BJ (cell line): ENCODE results near the gene ESPNL. TPM values are rescaled to one million over a fixed set of nuclear protein-coding genes. Genes with fewer than 3 reads are reported as not detected.

Experiments used
- CTCF ChIA-PET: fragments of 350-600 bp; formaldehyde crosslinking; extraction: SDS; loops from one replicate; lab custom pipeline; 2021; ENCODE audit warnings: antibody characterized with exemption, inconsistent platforms; lab: Yijun Ruan, JAX
- POLR2A ChIA-PET: fragments of 300-600 bp; sonication (Branson Sonifier 250); formaldehyde crosslinking; extraction: SDS; loops from one replicate; lab custom pipeline; 2021; ENCODE audit warnings: antibody characterized with exemption; lab: Charles Lee
- DNase-seq: peaks from one replicate; pipeline ENCODE4 v3.0.0-alpha.2; 2011; ENCODE audit warnings: low read depth
- H3K27me3 ChIP-seq: 2 replicates; pipeline ENCODE4 v1.6.0; 2011; ENCODE audit warnings: low read length; ENCODE audit not compliant: control insufficient read depth, insufficient read depth
- H3K36me3 ChIP-seq: 2 replicates; pipeline ENCODE4 v1.5.1; 2011; ENCODE audit warnings: low read length; ENCODE audit not compliant: control insufficient read depth, insufficient read depth
- H3K4me3 ChIP-seq: 2 replicates; pipeline ENCODE4 v1.5.1; 2011; ENCODE audit warnings: low read depth, mild to moderate bottlenecking, control low read depth, low read length
- polyA plus RNA-seq: library from polyadenylated mRNA; depleted of rRNA; stranded (reverse); fragments of >200 nt; gene quantifications from 2 replicates; pipeline ENCODE4 v1.2.3, GENCODE V29; 2011; rRNA removed
- TF ChIP-seq, protein P1 (sequence below): IDR thresholded peaks from 2 replicates; pipeline ENCODE4 v1.5.1; 2011; ENCODE audit warnings: low read depth, mild to moderate bottlenecking, control low read depth, inconsistent platforms, low read length, moderate library complexity; ENCODE audit not compliant: insufficient read depth

ESPNL gene
- polyA plus RNA-seq, 1 experiment = 2.1 TPM

DNA sequence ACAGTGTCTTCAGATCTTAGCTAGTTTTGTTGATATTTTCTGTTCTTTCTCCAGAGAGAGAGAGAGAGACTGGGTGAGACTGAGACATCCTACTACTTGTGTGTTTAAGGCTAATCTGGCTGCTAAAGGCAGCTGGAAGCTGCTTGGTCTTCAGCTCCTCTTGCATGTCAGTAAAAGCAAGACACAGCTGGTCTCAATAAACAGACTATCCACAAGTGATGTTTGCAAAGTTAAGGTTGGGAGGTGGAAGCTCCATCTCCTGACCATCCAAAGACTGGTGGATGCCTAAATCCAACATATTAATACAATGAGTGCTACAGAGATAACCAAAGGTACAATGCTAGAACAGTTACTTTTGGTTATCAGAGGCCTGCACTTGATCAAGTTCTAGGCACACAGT is 76.5 kb downstream of the ESPNL start:
- H3K27me3 ChIP-seq = no peaks in the 10 kb centered on the region
- peaks cover 21% of the 10 kb centered on the region for H3K36me3 ChIP-seq
- H3K4me3 ChIP-seq = no peak overlapping the region
- ChIA-PET POLR2A (no interaction called here), CTCF (interaction anchor here (1.1 to 1.3 kb wide), 2 partner anchors 40 to 318 kb away, joined by 3 to 4 read pairs; no protein-coding TSS in a partner anchor)
- TF ChIP-seq, protein P1, sequence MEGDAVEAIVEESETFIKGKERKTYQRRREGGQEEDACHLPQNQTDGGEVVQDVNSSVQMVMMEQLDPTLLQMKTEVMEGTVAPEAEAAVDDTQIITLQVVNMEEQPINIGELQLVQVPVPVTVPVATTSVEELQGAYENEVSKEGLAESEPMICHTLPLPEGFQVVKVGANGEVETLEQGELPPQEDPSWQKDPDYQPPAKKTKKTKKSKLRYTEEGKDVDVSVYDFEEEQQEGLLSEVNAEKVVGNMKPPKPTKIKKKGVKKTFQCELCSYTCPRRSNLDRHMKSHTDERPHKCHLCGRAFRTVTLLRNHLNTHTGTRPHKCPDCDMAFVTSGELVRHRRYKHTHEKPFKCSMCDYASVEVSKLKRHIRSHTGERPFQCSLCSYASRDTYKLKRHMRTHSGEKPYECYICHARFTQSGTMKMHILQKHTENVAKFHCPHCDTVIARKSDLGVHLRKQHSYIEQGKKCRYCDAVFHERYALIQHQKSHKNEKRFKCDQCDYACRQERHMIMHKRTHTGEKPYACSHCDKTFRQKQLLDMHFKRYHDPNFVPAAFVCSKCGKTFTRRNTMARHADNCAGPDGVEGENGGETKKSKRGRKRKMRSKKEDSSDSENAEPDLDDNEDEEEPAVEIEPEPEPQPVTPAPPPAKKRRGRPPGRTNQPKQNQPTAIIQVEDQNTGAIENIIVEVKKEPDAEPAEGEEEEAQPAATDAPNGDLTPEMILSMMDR = no peak
- no peak for DNase-seq

DNA sequence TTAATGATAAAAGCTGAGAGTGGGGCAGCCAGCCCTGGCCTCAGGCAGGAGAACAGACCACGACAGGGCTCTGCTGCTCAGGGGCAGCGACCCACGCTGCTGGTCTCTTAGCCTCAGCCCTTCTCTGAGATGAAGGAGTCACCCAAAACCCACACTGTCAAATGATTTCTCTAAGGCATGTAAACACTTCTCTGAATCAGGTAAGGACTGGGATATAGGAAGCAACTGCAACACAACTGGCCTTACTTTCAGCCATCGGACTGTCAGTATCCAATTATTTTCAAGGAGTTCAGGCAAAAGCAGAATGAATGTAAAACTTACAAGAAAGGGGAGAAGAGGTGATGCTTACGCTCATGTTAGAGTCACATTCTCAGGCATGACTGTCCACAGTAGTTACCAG is 80.4 kb downstream of the ESPNL start:
- TF ChIP-seq, protein P1 = no peak
- no peak for DNase-seq
- Histone ChIP-seq H3K27me3 (no peaks in the 10 kb centered on the region), H3K36me3 (peaks cover 21% of the 10 kb centered on the region), H3K4me3 (no peak overlapping the region)
- POLR2A ChIA-PET = no interaction called here
- CTCF ChIA-PET = interaction anchor here (1.0 kb wide), 1 partner anchor 83 kb away, joined by 5 read pairs; no protein-coding TSS in a partner anchor

DNA sequence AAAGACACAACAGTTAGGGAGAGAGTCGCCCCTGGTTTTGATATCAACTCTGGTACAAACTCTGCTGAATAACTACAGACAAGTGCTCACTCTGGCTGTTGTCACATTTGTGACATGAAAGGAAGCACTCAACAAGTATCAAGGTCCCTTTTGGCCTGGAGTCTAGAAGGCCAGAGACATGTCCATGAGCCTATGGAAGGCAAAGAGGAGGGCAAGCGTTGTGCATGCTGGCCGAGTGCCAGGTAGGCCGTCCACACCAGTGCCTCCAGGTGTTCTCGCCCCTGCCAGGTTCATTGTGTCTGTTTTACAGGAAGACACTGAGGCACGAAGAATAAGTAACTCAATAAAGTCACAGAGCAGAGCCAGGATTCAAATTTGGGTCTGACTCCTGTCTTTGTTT is 82.2 kb downstream of the ESPNL start:
- ChIA-PET POLR2A (no interaction called here), CTCF (interaction anchor here (0.8 kb wide), 1 partner anchor 25 kb away, joined by 3 read pairs; no protein-coding TSS in a partner anchor)
- H3K36me3 ChIP-seq = peaks cover 28% of the 10 kb centered on the region
- TF ChIP-seq, protein P1 = no peak
- no peak overlapping the region for H3K4me3 ChIP-seq
- no peaks in the 10 kb centered on the region for H3K27me3 ChIP-seq
- no peak for DNase-seq

Other genes with a start within 250 kb of the ESPNL start
- gene RAMP1, start 240.7 kb upstream of the ESPNL start, polyA plus RNA-seq = 5.7 and 10.8 TPM in 2 replicates
- gene UBE2F, start 133.3 kb upstream of the ESPNL start, polyA plus RNA-seq = 47.9 and 67.4 TPM in 2 replicates
- 6.8 and 7.7 TPM in 2 replicates for gene SCLY, start 39.3 kb upstream of the ESPNL start, polyA plus RNA-seq
- 0.29 and 0.58 TPM in 2 replicates for gene KLHL30, start 38.3 kb downstream of the ESPNL start, polyA plus RNA-seq
- 1.2 and 2.9 TPM in 2 replicates for gene ERFE, start 58.6 kb downstream of the ESPNL start, polyA plus RNA-seq
- 28.4 and 31.1 TPM in 2 replicates for gene ILKAP, start 103.4 kb downstream of the ESPNL start, polyA plus RNA-seq
- 0.93 and 1.7 TPM in 2 replicates for gene HES6, start 139.7 kb downstream of the ESPNL start, polyA plus RNA-seq
- 2.6 and 3.1 TPM in 2 replicates for gene PER2, start 188.3 kb downstream of the ESPNL start, polyA plus RNA-seq
- gene TRAF3IP1, start 220.2 kb downstream of the ESPNL start, polyA plus RNA-seq = 4.9 and 5.8 TPM in 2 replicates